Peyer's patch (tissue), 4 donors: ENCODE data around the gene SLC39A5.

Experiments
- CTCF ChIP-seq, 6 experiments: fragments of 450-650 bp in 4 of 6; fragments of 200-600 bp in 2 of 6; sonication (generic) in 1 of 6; IDR thresholded peaks; one replicate each; pipeline ENCODE4 v1.5.1; 2017 to 2019; ENCODE audit warnings: antibody characterized with exemption in 6 of 6, mild to moderate bottlenecking in 3 of 6, moderate library complexity in 1 of 6
- POLR2A ChIP-seq, 2 donors: fragments of 450-650 bp; IDR thresholded peaks; one replicate each; pipeline ENCODE4 v1.5.1; 2017; ENCODE audit warnings: antibody characterized with exemption in 2 of 2, mild to moderate bottlenecking in 2 of 2, moderate library complexity in 2 of 2

DNA sequence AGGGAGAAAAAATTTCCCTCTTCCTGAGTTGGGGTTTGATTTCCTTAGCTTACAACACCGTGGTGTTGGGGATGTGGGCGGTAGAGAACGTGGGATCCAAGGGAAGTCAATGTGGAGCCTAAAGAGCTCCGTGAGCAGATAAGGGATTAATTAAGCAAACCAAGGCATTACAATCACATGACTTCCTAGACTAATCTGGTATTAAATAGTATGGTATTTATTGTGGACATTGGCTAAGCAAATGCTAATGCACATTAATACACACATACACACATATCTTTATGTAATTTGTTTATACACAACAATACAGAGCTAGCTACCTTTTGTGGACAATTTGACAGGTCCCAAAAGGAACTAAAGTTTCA lies 7.3 kb upstream of the SLC39A5 start:
- TF ChIP-seq CTCF (IDR thresholded peaks at IDR 0.05) = no peak
- TF ChIP-seq POLR2A (IDR thresholded peaks at IDR 0.05) = no peak
